ENCODE measurements around the gene EVPLL.
A peak's percentile ranks its signal among the peaks of the same experiment; 100 is the strongest.
"Not testable (repeated sequence)": the region's sequence is repeated elsewhere in the genome, so short reads cannot be mapped to it uniquely, and the experiment has no call there.

EVPLL gene

GRCh38 chr17:18377437-18378204, at the start of gene EVPLL:
TSS of gene EVPLL (plus strand) at chr17:18377778. CDS start at chr17:18380938, 3,160 bp downstream.
- DNase-seq = no peak

- DNase-seq = no peak
These were observed 48.9 kb upstream of the EVPLL start for GRCh38 chr17:18328643-18329204.

GRCh38 chr17:18331879-18332278, 45.7 kb upstream of the EVPLL start:
- no peak for DNase-seq

GRCh38 chr17:18332909-18333489, 44.6 kb upstream of the EVPLL start:
- DNase-seq = no peak

GRCh38 chr17:18338158-18338557, 39.4 kb upstream of the EVPLL start:
- DNase-seq = not testable (repeated sequence)

- no peak for DNase-seq
These were observed 37.6 kb upstream of the EVPLL start for GRCh38 chr17:18339933-18340332.

- no peak for DNase-seq
These were observed 33.6 kb upstream of the EVPLL start for GRCh38 chr17:18344021-18344420.

- DNase-seq = no peak
These were observed 24.0 kb upstream of the EVPLL start for GRCh38 chr17:18353541-18353940.

GRCh38 chr17:18356624-18357023, 21.0 kb upstream of the EVPLL start:
- no peak for DNase-seq

- no peak for DNase-seq
These were observed 17.1 kb upstream of the EVPLL start for GRCh38 chr17:18360518-18360917.

- DNase-seq = no peak
These were observed 15.5 kb upstream of the EVPLL start for GRCh38 chr17:18361837-18362697.

- DNase-seq = no peak
These were observed 14.9 kb upstream of the EVPLL start for GRCh38 chr17:18362698-18363100.

GRCh38 chr17:18363101-18364049, 14.2 kb upstream of the EVPLL start, which contains the start of gene SHMT1:
TSS of gene SHMT1 (minus strand) at chr17:18363550. CDS start at chr17:18355981, 7,569 bp downstream.
- DNase-seq = peak; percentile 76

GRCh38 chr17:18364166-18364565, 13.4 kb upstream of the EVPLL start:
- DNase-seq = no peak

- DNase-seq = no peak
These were observed 8.6 kb upstream of the EVPLL start for GRCh38 chr17:18368946-18369345.

- no peak for DNase-seq
These were observed 6.8 kb upstream of the EVPLL start for GRCh38 chr17:18370761-18371160.

GRCh38 chr17:18371455-18371854, 6.1 kb upstream of the EVPLL start:
- DNase-seq = no peak

GRCh38 chr17:18373181-18373580, 4.4 kb upstream of the EVPLL start:
- DNase-seq = not testable (repeated sequence)

GRCh38 chr17:18374216-18374615, 3.4 kb upstream of the EVPLL start:
- DNase-seq = no peak

GRCh38 chr17:18378205-18378505, 577 bp downstream of the EVPLL start:
- DNase-seq = no peak

GRCh38 chr17:18378614-18379013, 1.0 kb downstream of the EVPLL start:
- not testable (repeated sequence) for DNase-seq

All from COR-L47 (cell line).